Measurements from ENCODE around the gene TAOK1. TPM values are rescaled to one million over a fixed set of nuclear protein-coding genes. Genes with fewer than 3 reads are reported as not detected.

The TAOK1 gene
- total RNA-seq, 1 experiment from 2014 or later: 56.3 TPM

- no peak for TF ChIP-seq REST (IDR thresholded peaks at IDR 0.05; ENCODE audit: low read depth)
- no peak for TF ChIP-seq ZNF274 (IDR thresholded peaks at IDR 0.05; ENCODE audit: low read depth, low read length)
- TF ChIP-seq YY1 (IDR thresholded peaks at IDR 0.05; ENCODE audit: extremely low read depth, insufficient replicate concordance, low read depth, low read length): no peak
- TF ChIP-seq EGR1 (IDR thresholded peaks at IDR 0.05; ENCODE audit: low read depth): no peak
Observed at GRCh38 chr17:29458066-29458465, 67.9 kb downstream of the TAOK1 start (continued).

- no peak for TF ChIP-seq SP1 (IDR thresholded peaks at IDR 0.05; ENCODE audit: low read depth)
- ChIA-PET CTCF (no interaction called here), RAD21 (ENCODE audit: low non-redundant PET in 1 of 2, low total read pairs in 2 of 2, uncharacterized antibody in 2 of 2, unreplicated experiment in 2 of 2) (no interaction called here), POLR2A (no interaction called here)
- no peak overlapping the region for H2AFZ ChIP-seq (ENCODE audit: low read depth, low read length, poor library complexity, severe bottlenecking)
- no peaks in the 10 kb centered on the region for H3K9me3 ChIP-seq (ENCODE audit: control insufficient read depth in 1 of 2, insufficient read depth in 1 of 2, low read depth in 1 of 2, low read length in 2 of 2)
- no peak overlapping the region for H3K9ac ChIP-seq (ENCODE audit: low read length)
- intact Hi-C loops (cut with micrococcal nuclease): no loop called here
- no peaks in the 10 kb centered on the region for H3K27me3 ChIP-seq (ENCODE audit: insufficient read depth, low read length)
- BruUV-seq (replicated peaks): no TSS peak
- DNase-seq (ENCODE audit: low read depth, low spot score) (no peak), ATAC-seq (no peak)
- no peak overlapping the region for H3K27ac ChIP-seq (ENCODE audit: low read depth, low read length)
- no peak overlapping the region for H3K4me2 ChIP-seq (ENCODE audit: low read length)
- H3K36me3 ChIP-seq (ENCODE audit: control insufficient read depth in 1 of 2, insufficient read depth in 2 of 2, low read length in 2 of 2): no peaks in the 10 kb centered on the region
- H3K4me3 ChIP-seq (replicated peaks in 1 of 2; ENCODE audit: low read depth in 1 of 2, low read length in 2 of 2): no peak overlapping the region
- H3K9me2 ChIP-seq (ENCODE audit: insufficient read depth): no peaks in the 10 kb centered on the region
- no peaks in the 10 kb centered on the region for H4K20me1 ChIP-seq (ENCODE audit: insufficient read depth)
- H3K4me1 ChIP-seq (ENCODE audit: control insufficient read depth in 1 of 2, insufficient read depth in 2 of 2, low read length in 2 of 2): no peaks in the 10 kb centered on the region; a peak in 2 of 4 replicates
- peaks cover 48% of the 10 kb centered on the region for H3K79me2 ChIP-seq (ENCODE audit: insufficient read depth, low read length)
Observed at GRCh38 chr17:29461483-29462206, 71.5 kb downstream of the TAOK1 start.

All from HCT116 (cell line).